ENCODE results near the gene MAPT.

MAPT gene

GRCh38 chr17:45958994-45959665 lies 64.8 kb downstream of the MAPT start:
- Histone ChIP-seq H3K36me3 (ENCODE audit: control insufficient read depth, low read depth, low read length) (no peaks in the 10 kb centered on the region), H3K4me3 (ENCODE audit: low read length) (no peak overlapping the region), H3K27me3 (ENCODE audit: control insufficient read depth, insufficient read depth, low read length) (no peaks in the 10 kb centered on the region), H3K9ac (ENCODE audit: low read length) (no peak overlapping the region), H3K4me1 (ENCODE audit: control insufficient read depth, low read depth, low read length) (no peaks in the 10 kb centered on the region), H3K9me3 (ENCODE audit: control insufficient read depth, low read depth, low read length) (no peaks in the 10 kb centered on the region), H3K27ac (ENCODE audit: low read length) (no peak overlapping the region)

DNA sequence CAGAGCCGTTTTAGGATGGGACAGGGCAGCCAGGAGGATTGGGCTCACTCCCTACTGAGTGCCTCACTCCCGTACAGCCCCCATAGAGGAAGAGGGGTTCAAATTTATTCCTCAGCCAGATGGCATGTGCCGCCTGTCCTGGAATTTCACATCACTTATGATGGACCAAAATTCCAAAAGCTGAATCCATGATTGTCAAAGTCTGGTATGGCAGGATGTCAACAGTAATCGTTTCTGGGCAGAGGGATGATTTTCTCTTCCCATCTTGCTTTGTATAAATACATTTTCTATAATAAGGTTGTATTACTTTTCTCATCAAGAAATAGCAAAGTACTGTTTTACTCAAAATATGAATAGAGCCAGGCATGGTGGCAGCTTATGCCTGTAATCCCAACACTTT lies 66.0 kb downstream of the MAPT start:
- no peaks in the 10 kb centered on the region for H3K36me3 ChIP-seq (ENCODE audit: control insufficient read depth, low read depth, low read length)
- H3K4me3 ChIP-seq (ENCODE audit: low read length), result no peak overlapping the region
- H3K4me1 ChIP-seq (ENCODE audit: control insufficient read depth, low read depth, low read length), result no peaks in the 10 kb centered on the region
- no peaks in the 10 kb centered on the region for H3K9me3 ChIP-seq (ENCODE audit: control insufficient read depth, low read depth, low read length)
- H3K27ac ChIP-seq (ENCODE audit: low read length), result no peak overlapping the region
- H3K27me3 ChIP-seq (ENCODE audit: control insufficient read depth, insufficient read depth, low read length), result no peaks in the 10 kb centered on the region
- H3K9ac ChIP-seq (ENCODE audit: low read length), result no peak overlapping the region

GRCh38 chr17:45961206-45961605 lies 66.9 kb downstream of the MAPT start:
- Histone ChIP-seq H3K27me3 (ENCODE audit: control insufficient read depth, insufficient read depth, low read length) (no peaks in the 10 kb centered on the region), H3K9me3 (ENCODE audit: control insufficient read depth, low read depth, low read length) (no peaks in the 10 kb centered on the region), H3K27ac (ENCODE audit: low read length) (no peak overlapping the region), H3K36me3 (ENCODE audit: control insufficient read depth, low read depth, low read length) (no peaks in the 10 kb centered on the region), H3K4me1 (ENCODE audit: control insufficient read depth, low read depth, low read length) (no peaks in the 10 kb centered on the region), H3K9ac (ENCODE audit: low read length) (no peak overlapping the region), H3K4me3 (ENCODE audit: low read length) (no peak overlapping the region)

- Histone ChIP-seq H3K4me1 (ENCODE audit: control insufficient read depth, low read depth, low read length) (no peaks in the 10 kb centered on the region), H3K36me3 (ENCODE audit: control insufficient read depth, low read depth, low read length) (no peaks in the 10 kb centered on the region), H3K27ac (ENCODE audit: low read length) (no peak overlapping the region), H3K9ac (ENCODE audit: low read length) (no peak overlapping the region), H3K9me3 (ENCODE audit: control insufficient read depth, low read depth, low read length) (no peaks in the 10 kb centered on the region), H3K4me3 (ENCODE audit: low read length) (no peak overlapping the region), H3K27me3 (ENCODE audit: control insufficient read depth, insufficient read depth, low read length) (no peaks in the 10 kb centered on the region)
Observed at GRCh38 chr17:45962221-45962972, 68.0 kb downstream of the MAPT start.

- H3K4me3 ChIP-seq (ENCODE audit: low read length), result no peak overlapping the region
- H3K36me3 ChIP-seq (ENCODE audit: control insufficient read depth, low read depth, low read length), result no peaks in the 10 kb centered on the region
- H3K4me1 ChIP-seq (ENCODE audit: control insufficient read depth, low read depth, low read length), result no peaks in the 10 kb centered on the region
- H3K27me3 ChIP-seq (ENCODE audit: control insufficient read depth, insufficient read depth, low read length), result no peaks in the 10 kb centered on the region
- H3K9ac ChIP-seq (ENCODE audit: low read length), result no peak overlapping the region
- H3K9me3 ChIP-seq (ENCODE audit: control insufficient read depth, low read depth, low read length), result no peaks in the 10 kb centered on the region
- no peak overlapping the region for H3K27ac ChIP-seq (ENCODE audit: low read length)
Observed at GRCh38 chr17:45963283-45963682, 68.9 kb downstream of the MAPT start.

DNA sequence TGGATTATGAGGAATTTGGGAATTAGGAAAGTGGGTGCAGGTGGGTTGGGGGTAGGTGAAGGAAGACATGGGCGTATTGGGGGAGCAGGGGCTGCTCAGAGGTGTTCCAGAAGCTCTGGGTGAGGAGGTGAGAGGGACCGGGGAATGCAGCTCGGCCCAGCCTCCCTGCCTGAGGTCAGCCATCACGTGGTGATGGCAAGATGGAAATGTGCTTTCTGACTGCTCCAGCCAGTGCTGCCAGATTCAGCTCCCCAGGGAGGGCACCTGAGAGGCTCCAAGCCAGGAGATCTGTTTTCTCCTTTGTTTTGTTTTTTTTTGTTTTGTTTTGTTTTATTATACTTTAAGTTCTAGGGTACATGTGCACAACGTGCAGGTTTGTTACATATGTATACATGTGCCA lies 69.5 kb downstream of the MAPT start:
- Histone ChIP-seq H3K4me3 (ENCODE audit: low read length) (no peak overlapping the region), H3K9me3 (ENCODE audit: control insufficient read depth, low read depth, low read length) (no peaks in the 10 kb centered on the region), H3K27ac (ENCODE audit: low read length) (no peak overlapping the region), H3K27me3 (ENCODE audit: control insufficient read depth, insufficient read depth, low read length) (no peaks in the 10 kb centered on the region), H3K4me1 (ENCODE audit: control insufficient read depth, low read depth, low read length) (no peaks in the 10 kb centered on the region), H3K9ac (ENCODE audit: low read length) (no peak overlapping the region), H3K36me3 (ENCODE audit: control insufficient read depth, low read depth, low read length) (no peaks in the 10 kb centered on the region)

- Histone ChIP-seq H3K9me3 (ENCODE audit: control insufficient read depth, low read depth, low read length) (no peaks in the 10 kb centered on the region), H3K27ac (ENCODE audit: low read length) (no peak overlapping the region), H3K4me1 (ENCODE audit: control insufficient read depth, low read depth, low read length) (no peaks in the 10 kb centered on the region), H3K27me3 (ENCODE audit: control insufficient read depth, insufficient read depth, low read length) (no peaks in the 10 kb centered on the region), H3K36me3 (ENCODE audit: control insufficient read depth, low read depth, low read length) (no peaks in the 10 kb centered on the region), H3K9ac (ENCODE audit: low read length) (no peak overlapping the region), H3K4me3 (ENCODE audit: low read length) (no peak overlapping the region)
Observed at GRCh38 chr17:45964634-45965033, 70.3 kb downstream of the MAPT start.

DNA sequence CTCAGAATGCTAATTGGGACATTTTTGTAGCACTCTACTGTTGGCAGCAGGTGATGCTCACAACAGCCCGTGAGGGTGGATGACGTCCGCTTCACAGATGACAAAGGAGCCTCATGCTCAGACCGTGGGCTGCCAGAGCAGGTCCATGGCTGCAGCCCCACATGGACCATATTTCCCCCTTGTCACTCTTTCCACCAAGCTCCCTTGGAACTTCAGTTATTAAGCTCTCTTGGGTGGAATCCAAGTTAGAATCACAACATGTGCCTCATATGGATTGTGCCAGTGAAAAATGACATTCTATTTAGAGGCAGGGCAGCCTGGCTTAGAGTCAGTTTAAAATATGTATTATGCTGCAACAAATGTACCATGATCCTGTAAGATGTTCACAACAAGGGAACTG lies 71.5 kb downstream of the MAPT start:
- Histone ChIP-seq H3K36me3 (ENCODE audit: control insufficient read depth, low read depth, low read length) (no peaks in the 10 kb centered on the region), H3K9me3 (ENCODE audit: control insufficient read depth, low read depth, low read length) (no peaks in the 10 kb centered on the region), H3K4me3 (ENCODE audit: low read length) (no peak overlapping the region), H3K27me3 (ENCODE audit: control insufficient read depth, insufficient read depth, low read length) (no peaks in the 10 kb centered on the region), H3K4me1 (ENCODE audit: control insufficient read depth, low read depth, low read length) (no peaks in the 10 kb centered on the region), H3K27ac (ENCODE audit: low read length) (no peak overlapping the region), H3K9ac (ENCODE audit: low read length) (no peak overlapping the region)

- Histone ChIP-seq H3K4me3 (ENCODE audit: low read length) (no peak overlapping the region), H3K9ac (ENCODE audit: low read length) (no peak overlapping the region), H3K9me3 (ENCODE audit: control insufficient read depth, low read depth, low read length) (no peaks in the 10 kb centered on the region), H3K27ac (ENCODE audit: low read length) (no peak overlapping the region), H3K4me1 (ENCODE audit: control insufficient read depth, low read depth, low read length) (no peaks in the 10 kb centered on the region), H3K27me3 (ENCODE audit: control insufficient read depth, insufficient read depth, low read length) (no peaks in the 10 kb centered on the region), H3K36me3 (ENCODE audit: control insufficient read depth, low read depth, low read length) (no peaks in the 10 kb centered on the region)
Observed at GRCh38 chr17:45966606-45967280, 72.4 kb downstream of the MAPT start.

- H3K27me3 ChIP-seq (ENCODE audit: control insufficient read depth, insufficient read depth, low read length), result no peaks in the 10 kb centered on the region
- H3K36me3 ChIP-seq (ENCODE audit: control insufficient read depth, low read depth, low read length), result no peaks in the 10 kb centered on the region
- H3K9ac ChIP-seq (ENCODE audit: low read length), result no peak overlapping the region
- H3K27ac ChIP-seq (ENCODE audit: low read length), result no peak overlapping the region
- no peak overlapping the region for H3K4me3 ChIP-seq (ENCODE audit: low read length)
- H3K4me1 ChIP-seq (ENCODE audit: control insufficient read depth, low read depth, low read length), result no peaks in the 10 kb centered on the region
- no peaks in the 10 kb centered on the region for H3K9me3 ChIP-seq (ENCODE audit: control insufficient read depth, low read depth, low read length)
Observed at GRCh38 chr17:45967378-45967777, 73.0 kb downstream of the MAPT start.

DNA sequence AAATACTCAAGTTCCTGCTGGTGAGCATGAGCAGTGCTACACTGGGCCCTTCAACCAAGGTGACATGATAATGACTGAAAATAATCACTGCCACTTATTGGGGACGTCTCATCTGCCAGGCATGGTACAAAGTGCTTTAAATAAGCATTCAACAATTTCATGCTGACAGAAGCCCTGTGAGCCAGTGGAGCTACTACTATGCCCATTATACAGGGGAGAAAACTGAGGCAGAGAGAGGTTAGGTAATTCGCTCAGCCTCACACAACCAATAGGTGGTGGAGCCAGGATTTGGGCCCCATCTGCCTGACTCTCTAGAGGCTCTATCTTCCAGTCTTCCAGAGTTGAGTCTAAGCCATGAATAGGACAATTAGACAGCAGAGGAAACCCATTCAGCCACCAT lies 74.4 kb downstream of the MAPT start:
- Histone ChIP-seq H3K4me3 (ENCODE audit: low read length) (no peak overlapping the region), H3K9me3 (ENCODE audit: control insufficient read depth, low read depth, low read length) (no peaks in the 10 kb centered on the region), H3K9ac (ENCODE audit: low read length) (no peak overlapping the region), H3K36me3 (ENCODE audit: control insufficient read depth, low read depth, low read length) (no peaks in the 10 kb centered on the region), H3K4me1 (ENCODE audit: control insufficient read depth, low read depth, low read length) (no peaks in the 10 kb centered on the region), H3K27me3 (ENCODE audit: control insufficient read depth, insufficient read depth, low read length) (no peaks in the 10 kb centered on the region), H3K27ac (ENCODE audit: low read length) (no peak overlapping the region)
